CD8-positive, alpha-beta memory T cell (primary cell): ENCODE results near the gene PPP6R3. TPM values are rescaled to one million over a fixed set of nuclear protein-coding genes. Genes with fewer than 3 reads are reported as not detected.
"Not testable (repeated sequence)": the region's sequence is repeated elsewhere in the genome, so short reads cannot be mapped to it uniquely, and the experiment has no call there.

Experiments
- CTCF ChIA-PET: fragments of 350-600 bp; sonication (Branson Sonifier 250); formaldehyde crosslinking; loops from one replicate; lab custom pipeline; 2021; ENCODE audit warnings: antibody characterized with exemption; lab: Charles Lee
- POLR2A ChIA-PET: fragments of 350-600 bp; sonication (Branson Sonifier 250); formaldehyde crosslinking; loops from one replicate; lab custom pipeline; 2021; ENCODE audit warnings: antibody characterized with exemption; lab: Charles Lee
- DNase-seq, 5 donors: peaks; one replicate each; pipeline versions ENCODE4 v3.0.0 to v3.0.0-alpha.2; 2020 to 2022; ENCODE audit warnings: mixed read lengths in 1 of 5
- H3K27ac ChIP-seq: one replicate; pipeline ENCODE4 v1.7.0; 2013; ENCODE audit warnings: low read depth, mild to moderate bottlenecking, low read length, moderate library complexity
- H3K27me3 ChIP-seq: 2 replicates; pipeline ENCODE4 v1.7.0; 2013; ENCODE audit warnings: low read length, mild to moderate bottlenecking; ENCODE audit not compliant: insufficient read depth, poor library complexity, severe bottlenecking
- H3K36me3 ChIP-seq: 2 replicates; pipeline ENCODE4 v1.7.0; 2013; ENCODE audit warnings: mild to moderate bottlenecking, low read length, moderate library complexity; ENCODE audit not compliant: insufficient read depth
- H3K4me1 ChIP-seq: 2 replicates; pipeline ENCODE4 v1.7.0; 2013; ENCODE audit warnings: mild to moderate bottlenecking, low read length, moderate library complexity; ENCODE audit not compliant: insufficient read depth
- H3K4me3 ChIP-seq: 2 replicates; pipeline ENCODE4 v1.7.0; 2013; ENCODE audit warnings: mild to moderate bottlenecking, low read length
- H3K9me3 ChIP-seq: 2 replicates; pipeline ENCODE4 v1.7.0; 2013; ENCODE audit warnings: mild to moderate bottlenecking, low read length
- H3K27ac Mint-ChIP-seq, 8 donors: one replicate each; pipeline ENCODE4 v1.8.0; 2020 to 2021; ENCODE audit warnings: mixed read lengths in 8 of 8, mild to moderate bottlenecking in 6 of 8, inconsistent platforms in 3 of 8, moderate library complexity in 3 of 8
- H3K27me3 Mint-ChIP-seq, 2 donors: one replicate each; pipeline ENCODE4 v1.8.0; 2020 to 2021; ENCODE audit warnings: mixed read lengths in 2 of 2, mild to moderate bottlenecking in 1 of 2, moderate library complexity in 1 of 2
- H3K36me3 Mint-ChIP-seq, 3 donors: one replicate each; pipeline ENCODE4 v1.8.0; 2020 to 2021; ENCODE audit warnings: mixed read lengths in 3 of 3, inconsistent platforms in 1 of 3, mild to moderate bottlenecking in 1 of 3
- H3K4me1 Mint-ChIP-seq, 3 donors: one replicate each; pipeline ENCODE4 v1.8.0; 2020 to 2021; ENCODE audit warnings: mixed read lengths in 3 of 3, inconsistent platforms in 1 of 3, mild to moderate bottlenecking in 1 of 3
- H3K4me3 Mint-ChIP-seq, 7 donors: one replicate each; pipeline ENCODE4 v1.8.0; 2020 to 2021; ENCODE audit warnings: mixed read lengths in 7 of 7, mild to moderate bottlenecking in 6 of 7, moderate library complexity in 4 of 7, inconsistent platforms in 2 of 7
- H3K9me3 Mint-ChIP-seq, 5 donors: one replicate each; pipeline ENCODE4 v1.8.0; 2020 to 2022; ENCODE audit warnings: mixed read lengths in 5 of 5, mild to moderate bottlenecking in 3 of 5, moderate library complexity in 2 of 5, inconsistent platforms in 1 of 5
- polyA plus RNA-seq: library from polyadenylated mRNA; unstranded; fragments of 300-500 nt; fragmentation: Illumina TruSeq; gene quantifications from one replicate; pipeline ENCODE4 v1.2.3, GENCODE V29; 2021
- total RNA-seq, 2 experiments: library from RNA; stranded (reverse); gene quantifications; one replicate each; pipeline ENCODE4 v1.2.3, GENCODE V29; 2021

The PPP6R3 gene
- total and polyA plus RNA-seq, 3 experiments from 2014 or later = 49.3 to 119 (median 118) TPM

GRCh38 chr11:68431984-68432645, 28.4 kb upstream of the PPP6R3 start:
- ChIA-PET CTCF (no interaction called here), POLR2A (no interaction called here)
- Mint-ChIP-seq H3K9me3 (peaks cover 5 to 18% (median 14%) of the 10 kb centered on the region in 5 donors), H3K36me3 (peaks cover 0 to 15% (median 7%) of the 10 kb centered on the region in 3 donors), H3K4me3 (no peak overlapping the region), H3K27ac (no peak overlapping the region), H3K27me3 (no peaks in the 10 kb centered on the region), H3K4me1 (no peaks in the 10 kb centered on the region)
- Histone ChIP-seq H3K27ac (no peak overlapping the region), H3K4me3 (no peak overlapping the region), H3K27me3 (no peaks in the 10 kb centered on the region), H3K4me1 (no peaks in the 10 kb centered on the region), H3K9me3 (peaks cover 8% of the 10 kb centered on the region), H3K36me3 (no peaks in the 10 kb centered on the region)
- DNase-seq = no peak

GRCh38 chr11:68432874-68433273, 27.7 kb upstream of the PPP6R3 start:
- peaks cover 8% of the 10 kb centered on the region for H3K9me3 ChIP-seq
- Mint-ChIP-seq H3K4me3 (no peak overlapping the region), H3K9me3 (peaks cover 5 to 18% (median 14%) of the 10 kb centered on the region in 5 donors), H3K36me3 (peaks cover 0 to 15% (median 7%) of the 10 kb centered on the region in 3 donors), H3K4me1 (no peaks in the 10 kb centered on the region), H3K27ac (no peak overlapping the region), H3K27me3 (peaks cover 0 to 1% of the 10 kb centered on the region in 2 donors)
- ChIA-PET POLR2A (no interaction called here), CTCF (no interaction called here)
- H3K36me3 ChIP-seq = no peaks in the 10 kb centered on the region
- H3K4me1 ChIP-seq = no peaks in the 10 kb centered on the region
- no peak for DNase-seq
- no peak overlapping the region for H3K4me3 ChIP-seq
- H3K27ac ChIP-seq = no peak overlapping the region
- no peaks in the 10 kb centered on the region for H3K27me3 ChIP-seq

- Mint-ChIP-seq H3K27me3 (peaks cover 0 to 1% of the 10 kb centered on the region in 2 donors), H3K4me1 (no peaks in the 10 kb centered on the region), H3K36me3 (peaks cover 0 to 11% (median 7%) of the 10 kb centered on the region in 3 donors), H3K4me3 (no peak overlapping the region), H3K9me3 (peaks cover 5 to 18% (median 14%) of the 10 kb centered on the region in 5 donors), H3K27ac (no peak overlapping the region)
- no peak for DNase-seq
- Histone ChIP-seq H3K36me3 (no peaks in the 10 kb centered on the region), H3K9me3 (peaks cover 8% of the 10 kb centered on the region), H3K27ac (no peak overlapping the region), H3K27me3 (no peaks in the 10 kb centered on the region), H3K4me3 (no peak overlapping the region), H3K4me1 (no peaks in the 10 kb centered on the region)
- ChIA-PET CTCF (no interaction called here), POLR2A (no interaction called here)
These were observed 27.0 kb upstream of the PPP6R3 start for GRCh38 chr11:68433541-68433940.

- H3K27me3 Mint-ChIP-seq, CTCF ChIA-PET, POLR2A ChIA-PET: not testable (repeated sequence)
These were observed 26.4 kb upstream of the PPP6R3 start for GRCh38 chr11:68434159-68434558.

GRCh38 chr11:68436162-68436888, 24.2 kb upstream of the PPP6R3 start:
- Histone ChIP-seq H3K9me3 (no peaks in the 10 kb centered on the region), H3K36me3 (no peaks in the 10 kb centered on the region), H3K4me3 (no peak overlapping the region), H3K27ac (no peak overlapping the region), H3K27me3 (no peaks in the 10 kb centered on the region), H3K4me1 (no peaks in the 10 kb centered on the region)
- Mint-ChIP-seq H3K4me3 (no peak overlapping the region), H3K9me3 (no peaks in the 10 kb centered on the region), H3K27me3 (peaks cover 0 to 1% of the 10 kb centered on the region in 2 donors), H3K4me1 (no peaks in the 10 kb centered on the region), H3K36me3 (no peaks in the 10 kb centered on the region), H3K27ac (no peak overlapping the region)
- ChIA-PET CTCF (no interaction called here), POLR2A (no interaction called here)
- DNase-seq = no peak

More at GRCh38 chr11:68434159-68434558, 26.4 kb upstream of the PPP6R3 start:
- H3K36me3 ChIP-seq, H3K27me3 ChIP-seq, H3K9me3 ChIP-seq, H3K4me1 Mint-ChIP-seq, H3K4me3 Mint-ChIP-seq, DNase-seq, H3K27ac ChIP-seq, H3K4me3 ChIP-seq, H3K27ac Mint-ChIP-seq, H3K4me1 ChIP-seq: not testable (repeated sequence)
- Mint-ChIP-seq H3K36me3 (peaks cover 0 to 10% (median 7%) of the 10 kb centered on the region in 3 donors), H3K9me3 (peaks cover 5 to 15% (median 12%) of the 10 kb centered on the region in 5 donors)

- Histone ChIP-seq H3K4me3 (no peak overlapping the region), H3K9me3 (no peaks in the 10 kb centered on the region), H3K27ac (no peak overlapping the region), H3K36me3 (no peaks in the 10 kb centered on the region), H3K27me3 (no peaks in the 10 kb centered on the region), H3K4me1 (no peaks in the 10 kb centered on the region)
- no peak for DNase-seq
- CTCF ChIA-PET = no interaction called here
- no peak overlapping the region for H3K4me3 Mint-ChIP-seq
- no peaks in the 10 kb centered on the region for H3K36me3 Mint-ChIP-seq
- H3K27ac Mint-ChIP-seq = no peak overlapping the region
- peaks cover 0 to 1% of the 10 kb centered on the region in 2 donors for H3K27me3 Mint-ChIP-seq
- no peaks in the 10 kb centered on the region for H3K9me3 Mint-ChIP-seq
- POLR2A ChIA-PET = interaction anchor here (0.6 kb wide), 1 partner anchor 28 kb away, joined by 3 read pairs; no protein-coding TSS in a partner anchor
- H3K4me1 Mint-ChIP-seq = no peaks in the 10 kb centered on the region
These were observed 23.3 kb upstream of the PPP6R3 start for GRCh38 chr11:68436985-68437926.

DNA sequence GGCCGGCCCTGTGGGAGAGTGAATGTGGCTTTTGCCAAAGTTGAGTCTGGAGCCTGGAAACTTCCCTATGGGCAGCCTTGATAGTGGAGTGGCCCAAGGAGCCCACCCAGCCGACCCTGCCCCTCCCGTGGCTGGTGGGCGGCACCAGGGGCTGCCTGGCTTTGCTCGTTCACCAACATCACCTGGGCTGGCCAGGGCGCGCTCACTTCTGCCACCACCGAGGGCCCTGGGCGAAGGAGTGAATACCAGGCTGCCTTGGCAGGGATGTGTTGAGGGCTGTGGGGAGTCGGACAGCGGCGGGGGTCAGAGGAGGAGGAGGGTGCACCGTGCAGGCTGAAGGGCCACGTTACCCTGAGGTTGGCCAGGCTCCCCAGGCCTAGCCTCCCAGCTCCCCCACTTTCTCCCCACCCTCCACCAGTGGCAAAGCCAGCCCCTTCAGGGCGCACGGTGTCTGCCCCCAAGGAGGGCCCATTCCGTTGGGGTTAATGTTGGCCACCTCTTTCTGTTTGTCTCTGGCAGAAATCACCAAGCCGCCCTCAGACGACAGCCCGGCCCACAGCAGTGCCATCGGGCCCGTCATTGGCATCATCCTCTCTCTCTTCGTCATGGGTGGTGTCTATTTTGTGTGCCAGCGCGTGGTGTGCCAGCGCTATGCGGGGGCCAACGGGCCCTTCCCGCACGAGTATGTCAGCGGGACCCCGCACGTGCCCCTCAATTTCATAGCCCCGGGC, 22.5 kb upstream of the PPP6R3 start:
- no peak for DNase-seq

More for the DNA sequence above, 22.5 kb upstream of the PPP6R3 start:
- no peak overlapping the region for H3K4me3 ChIP-seq
- no peak overlapping the region for H3K4me3 Mint-ChIP-seq
- no peaks in the 10 kb centered on the region for H3K4me1 Mint-ChIP-seq
- ChIA-PET CTCF (no interaction called here), POLR2A (interaction anchor here (0.6 kb wide), 1 partner anchor 28 kb away, joined by 3 read pairs; no protein-coding TSS in a partner anchor)
- no peak overlapping the region for H3K27ac ChIP-seq
- peaks cover 0 to 1% of the 10 kb centered on the region in 2 donors for H3K27me3 Mint-ChIP-seq
- H3K9me3 ChIP-seq = no peaks in the 10 kb centered on the region
- H3K27ac Mint-ChIP-seq = peak overlapping the region in 1 of 8 donors; percentile 50
- no peaks in the 10 kb centered on the region for H3K36me3 ChIP-seq
- H3K9me3 Mint-ChIP-seq = no peaks in the 10 kb centered on the region
- no peaks in the 10 kb centered on the region for H3K27me3 ChIP-seq
- no peaks in the 10 kb centered on the region for H3K4me1 ChIP-seq
- no peaks in the 10 kb centered on the region for H3K36me3 Mint-ChIP-seq
